Mucosa of stomach (tissue), 1 donor: ENCODE data around the gene POFUT2.
"Not testable (repeated sequence)": the region's sequence is repeated elsewhere in the genome, so short reads cannot be mapped to it uniquely, and the experiment has no call there.

ENCODE experiments used
- H3K27me3 ChIP-seq: one replicate; pipeline ENCODE4 v1.7.0; 2013; ENCODE audit warnings: mild to moderate bottlenecking, low read length; ENCODE audit not compliant: control insufficient read depth, insufficient read depth
- H3K36me3 ChIP-seq: one replicate; pipeline ENCODE4 v1.7.0; 2013; ENCODE audit warnings: low read length; ENCODE audit not compliant: control insufficient read depth, insufficient read depth
- H3K4me1 ChIP-seq: one replicate; pipeline ENCODE4 v1.7.0; 2013; ENCODE audit warnings: mild to moderate bottlenecking, low read length; ENCODE audit not compliant: control insufficient read depth, insufficient read depth
- H3K4me3 ChIP-seq: one replicate; pipeline ENCODE4 v1.7.0; 2013; ENCODE audit warnings: low read length
- H3K9ac ChIP-seq: one replicate; pipeline ENCODE4 v1.7.0; 2013; ENCODE audit warnings: mild to moderate bottlenecking, low read length, moderate library complexity
- H3K9me3 ChIP-seq: one replicate; pipeline ENCODE4 v1.7.0; 2013; ENCODE audit warnings: mild to moderate bottlenecking, low read length, moderate library complexity; ENCODE audit not compliant: control insufficient read depth
- donor health status: Pancreatic carcinoma.

Gene POFUT2

DNA sequence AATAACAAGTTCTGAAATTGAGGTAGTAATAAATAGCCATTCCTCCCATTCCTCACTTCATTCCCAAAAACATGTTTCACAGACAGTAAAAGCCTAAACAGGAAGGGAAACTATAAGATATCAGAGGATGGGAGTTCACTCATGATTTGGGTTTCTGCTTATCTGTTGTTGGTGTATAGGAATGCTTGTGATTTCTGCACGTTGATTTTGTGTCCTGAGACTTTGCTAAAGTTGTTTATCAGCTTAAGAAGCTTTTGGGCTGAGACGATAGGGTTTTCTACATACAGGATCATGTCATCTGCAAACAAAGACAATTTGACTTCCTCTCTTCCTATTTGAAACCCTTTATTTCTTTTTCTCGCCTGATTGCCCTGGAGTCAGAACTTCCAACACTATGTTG, 26.0 kb upstream of the POFUT2 start:
- H3K36me3 ChIP-seq = no peaks in the 10 kb centered on the region

DNA sequence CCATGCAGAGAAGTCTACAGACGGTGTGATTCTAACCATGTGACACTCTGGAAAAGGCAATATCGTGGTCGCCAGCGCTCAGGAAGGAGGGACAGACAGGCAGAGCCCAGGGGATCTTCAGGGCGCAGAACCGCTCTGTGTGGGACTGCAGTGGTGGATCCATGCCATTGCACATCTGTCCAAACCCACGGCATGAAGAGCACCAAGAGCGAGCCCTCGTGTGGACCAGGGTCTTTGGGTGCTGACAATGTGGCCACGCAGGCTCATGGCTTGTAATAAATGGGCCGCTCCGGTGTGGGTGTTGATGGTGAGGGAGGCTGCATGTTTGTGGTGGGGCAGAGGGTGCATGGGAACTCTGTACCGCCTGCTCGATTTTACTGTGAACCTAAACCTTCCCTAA, 25.3 kb upstream of the POFUT2 start:
- Histone ChIP-seq H3K4me1 (peaks cover 10% of the 10 kb centered on the region), H3K9me3 (no peaks in the 10 kb centered on the region), H3K9ac (no peak overlapping the region), H3K36me3 (no peaks in the 10 kb centered on the region), H3K4me3 (no peak overlapping the region), H3K27me3 (no peaks in the 10 kb centered on the region)

More for the DNA sequence above, 26.0 kb upstream of the POFUT2 start:
- H3K9ac ChIP-seq = no peak overlapping the region
- peaks cover 13% of the 10 kb centered on the region for H3K4me1 ChIP-seq
- H3K9me3 ChIP-seq = no peaks in the 10 kb centered on the region
- no peaks in the 10 kb centered on the region for H3K27me3 ChIP-seq
- no peak overlapping the region for H3K4me3 ChIP-seq

GRCh38 chr21:45312296-45312695, 24.6 kb upstream of the POFUT2 start:
- H3K9ac ChIP-seq = no peak overlapping the region
- no peaks in the 10 kb centered on the region for H3K9me3 ChIP-seq
- H3K36me3 ChIP-seq = no peaks in the 10 kb centered on the region
- no peaks in the 10 kb centered on the region for H3K27me3 ChIP-seq
- peaks cover 3% of the 10 kb centered on the region for H3K4me1 ChIP-seq
- no peak overlapping the region for H3K4me3 ChIP-seq

DNA sequence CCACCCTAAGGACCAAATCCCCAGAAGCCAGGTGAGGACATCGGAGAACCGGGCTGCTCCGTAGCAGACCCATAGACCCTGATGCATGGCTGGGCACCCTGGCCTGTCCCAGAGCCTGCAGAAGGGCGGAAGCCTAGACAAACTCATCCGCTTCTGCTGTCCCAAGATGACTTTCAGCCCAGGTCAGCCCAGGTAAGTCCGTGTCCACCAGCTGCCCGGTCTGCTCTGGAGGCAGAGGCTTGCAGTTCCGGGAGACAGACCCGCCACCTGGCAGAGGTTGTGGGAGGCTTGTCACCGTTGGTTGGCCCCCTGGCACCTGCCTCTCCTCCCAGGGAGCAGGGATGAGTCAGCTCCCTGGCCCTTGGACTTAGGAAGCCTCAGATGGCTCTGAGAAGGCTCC, 22.8 kb upstream of the POFUT2 start:
- Histone ChIP-seq H3K27me3 (no peaks in the 10 kb centered on the region), H3K9me3 (no peaks in the 10 kb centered on the region), H3K4me3 (no peak overlapping the region), H3K4me1 (no peaks in the 10 kb centered on the region), H3K9ac (no peak overlapping the region), H3K36me3 (no peaks in the 10 kb centered on the region)

DNA sequence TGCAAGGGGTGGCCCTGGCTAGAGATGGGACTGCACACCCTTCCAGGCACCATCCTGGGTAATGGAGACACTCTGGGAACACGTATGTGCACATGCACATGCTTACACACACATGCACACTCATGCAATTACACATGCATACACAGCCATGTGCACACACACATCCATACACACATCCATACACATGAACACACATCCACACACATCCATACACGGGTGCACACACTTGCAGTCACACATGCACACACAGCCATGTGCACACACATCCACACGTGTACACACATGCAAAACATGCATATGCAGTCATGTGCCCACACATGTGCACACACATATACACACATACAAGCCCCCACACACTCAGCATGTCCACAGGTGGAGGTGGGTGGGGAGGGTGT, 22.3 kb upstream of the POFUT2 start:
- H3K4me1 ChIP-seq = no peaks in the 10 kb centered on the region
- no peaks in the 10 kb centered on the region for H3K27me3 ChIP-seq
- no peaks in the 10 kb centered on the region for H3K9me3 ChIP-seq
- H3K4me3 ChIP-seq = no peak overlapping the region
- no peaks in the 10 kb centered on the region for H3K36me3 ChIP-seq
- no peak overlapping the region for H3K9ac ChIP-seq

GRCh38 chr21:45309069-45309986, 21.6 kb upstream of the POFUT2 start:
- Histone ChIP-seq H3K36me3 (no peaks in the 10 kb centered on the region), H3K27me3 (no peaks in the 10 kb centered on the region), H3K9me3 (no peaks in the 10 kb centered on the region), H3K4me3 (no peak overlapping the region), H3K4me1 (no peaks in the 10 kb centered on the region), H3K9ac (no peak overlapping the region)

GRCh38 chr21:45308194-45309068, 20.7 kb upstream of the POFUT2 start:
- no peak overlapping the region for H3K9ac ChIP-seq
- H3K4me3 ChIP-seq = no peak overlapping the region
- H3K36me3 ChIP-seq = no peaks in the 10 kb centered on the region
- H3K27me3 ChIP-seq = no peaks in the 10 kb centered on the region
- no peaks in the 10 kb centered on the region for H3K9me3 ChIP-seq
- no peaks in the 10 kb centered on the region for H3K4me1 ChIP-seq

DNA sequence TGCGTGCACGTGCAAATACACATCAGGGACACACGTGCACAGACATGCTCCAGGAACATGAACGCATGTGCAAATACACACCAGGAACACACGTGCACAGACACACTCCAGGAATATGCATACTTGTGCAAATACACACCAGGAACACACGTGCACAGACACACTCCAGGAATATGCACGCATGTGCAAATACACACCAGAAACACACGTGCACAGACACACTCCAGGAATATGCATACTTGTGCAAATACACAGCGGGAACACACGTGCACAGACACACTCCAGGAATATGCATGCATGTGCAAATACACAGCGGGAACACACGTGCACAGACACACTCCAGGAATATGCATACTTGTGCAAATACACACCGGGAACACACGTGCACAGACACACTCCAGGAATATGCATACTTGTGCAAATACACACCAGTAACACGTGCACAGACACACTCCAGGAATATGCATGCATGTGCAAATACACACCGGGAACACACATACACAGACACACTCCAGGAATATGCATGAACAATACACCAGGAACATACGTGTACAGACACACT, 20.0 kb upstream of the POFUT2 start:
- H3K9me3 ChIP-seq, H3K36me3 ChIP-seq, H3K27me3 ChIP-seq, H3K4me1 ChIP-seq, H3K4me3 ChIP-seq, H3K9ac ChIP-seq: not testable (repeated sequence)

GRCh38 chr21:45306832-45307571, 19.3 kb upstream of the POFUT2 start:
- no peaks in the 10 kb centered on the region for H3K36me3 ChIP-seq
- no peaks in the 10 kb centered on the region for H3K27me3 ChIP-seq
- no peak overlapping the region for H3K4me3 ChIP-seq
- H3K9me3 ChIP-seq = no peaks in the 10 kb centered on the region
- no peaks in the 10 kb centered on the region for H3K4me1 ChIP-seq
- no peak overlapping the region for H3K9ac ChIP-seq

- H3K9me3 ChIP-seq = no peaks in the 10 kb centered on the region
- H3K9ac ChIP-seq = no peak overlapping the region
- H3K27me3 ChIP-seq = no peaks in the 10 kb centered on the region
- H3K36me3 ChIP-seq = no peaks in the 10 kb centered on the region
- H3K4me1 ChIP-seq = no peaks in the 10 kb centered on the region
- H3K4me3 ChIP-seq = no peak overlapping the region
Observed at GRCh38 chr21:45306453-45306831, 18.7 kb upstream of the POFUT2 start.

DNA sequence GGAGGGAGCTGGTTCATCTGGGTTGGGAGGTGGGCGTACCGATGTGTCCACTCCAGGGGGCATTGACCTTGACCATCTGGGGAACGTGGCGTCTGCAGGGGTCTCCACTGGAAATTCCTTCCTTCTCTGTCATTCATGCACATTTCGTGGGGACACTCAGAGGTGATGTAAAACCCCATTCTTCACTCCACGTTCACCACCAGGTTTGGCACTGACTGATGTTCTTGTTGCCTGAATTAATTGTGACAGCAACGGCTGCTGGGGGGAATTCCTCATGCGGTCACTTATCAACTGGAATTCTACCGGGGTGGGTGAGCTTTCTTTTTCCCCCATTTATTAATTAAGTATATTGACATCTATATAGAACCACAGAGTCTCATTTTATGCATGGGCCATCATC, 18.1 kb upstream of the POFUT2 start:
- no peaks in the 10 kb centered on the region for H3K9me3 ChIP-seq
- no peak overlapping the region for H3K4me3 ChIP-seq
- H3K27me3 ChIP-seq = no peaks in the 10 kb centered on the region
- no peaks in the 10 kb centered on the region for H3K36me3 ChIP-seq
- H3K4me1 ChIP-seq = no peaks in the 10 kb centered on the region
- H3K9ac ChIP-seq = no peak overlapping the region
